Upper lobe of left lung (tissue), 4 donors: ENCODE measurements around the gene PLCB1.

Experiments
- CTCF ChIP-seq, 6 experiments: fragments of 450-650 bp in 4 of 6; fragments of 200-600 bp in 2 of 6; sonication (generic) in 2 of 6; IDR thresholded peaks; one replicate each; pipeline ENCODE4 v1.5.1; 2016 to 2019; ENCODE audit warnings: antibody characterized with exemption in 6 of 6
- EP300 ChIP-seq, 4 donors: sonication (generic); formaldehyde crosslinking; IDR thresholded peaks; one replicate each; pipeline ENCODE4 v1.5.1; 2017; ENCODE audit warnings: antibody characterized with exemption in 4 of 4, control low read depth in 2 of 4
- POLR2A ChIP-seq, 4 donors: fragments of 450-650 bp; IDR thresholded peaks; one replicate each; pipeline ENCODE4 v1.5.1; 2016 to 2017; ENCODE audit warnings: antibody characterized with exemption in 4 of 4, mild to moderate bottlenecking in 2 of 4
- POLR2AphosphoS5 ChIP-seq, 2 donors: sonication (generic); formaldehyde crosslinking; IDR thresholded peaks; one replicate each; pipeline ENCODE4 v1.5.1; 2017; ENCODE audit warnings: antibody characterized with exemption in 2 of 2

- TF ChIP-seq CTCF (IDR thresholded peaks at IDR 0.05): no peak
- no peak for TF ChIP-seq POLR2AphosphoS5 (IDR thresholded peaks at IDR 0.05)
- no peak for TF ChIP-seq POLR2A (IDR thresholded peaks at IDR 0.05)
- TF ChIP-seq EP300 (IDR thresholded peaks at IDR 0.05): no peak
Measured at GRCh38 chr20:8648466-8648865, 516.4 kb downstream of the PLCB1 start.
